CD4-positive, alpha-beta T cell treated with Interleukin-15 for 1 hour (primary cell): ENCODE data around the gene TMEM61.

Experiments
- DNase-seq: peaks from one replicate; pipeline ENCODE4 v3.0.0-alpha.2; 2020

Gene TMEM61

GRCh38 chr1:54986025-54986424, 5.6 kb downstream of the TMEM61 start:
- no peak for DNase-seq

DNA sequence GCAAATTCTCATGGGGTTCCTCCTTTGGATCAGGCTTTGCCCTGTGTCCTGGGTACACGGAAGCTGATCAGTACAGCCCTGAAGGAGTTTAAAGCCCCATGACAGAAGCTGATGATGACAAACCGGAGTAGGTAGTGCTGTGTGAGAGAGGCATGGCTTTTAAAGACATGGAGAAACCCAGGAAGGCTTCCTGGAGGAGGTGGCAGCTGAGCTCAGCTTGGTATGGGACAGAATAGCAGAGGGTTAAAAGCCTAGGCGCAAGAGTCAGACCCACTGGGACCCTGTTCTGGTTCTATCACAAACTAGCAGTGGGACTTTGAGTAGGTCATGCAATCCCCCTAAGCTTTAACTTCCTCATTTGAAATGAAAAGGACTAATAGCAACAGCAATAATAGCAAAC, 6.1 kb downstream of the TMEM61 start:
- no peak for DNase-seq

DNA sequence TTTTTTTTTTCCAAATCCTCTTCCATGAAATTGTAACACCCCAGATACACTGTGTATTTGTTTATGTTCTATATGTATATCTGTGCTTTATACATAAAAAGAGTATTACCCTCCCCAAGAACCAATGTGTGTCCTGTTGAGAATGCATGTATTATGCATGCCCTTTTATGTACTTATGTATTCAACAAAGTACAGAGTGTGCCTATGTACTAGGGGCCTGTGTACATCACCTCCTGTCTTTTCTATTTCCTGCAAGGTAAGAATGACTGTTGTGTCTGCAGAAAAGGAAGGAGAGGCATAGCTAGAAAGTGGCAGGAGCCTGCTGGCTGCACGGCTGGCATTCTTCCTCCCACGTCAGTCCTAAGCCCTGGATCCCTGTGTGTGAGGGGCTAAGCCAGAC, 7.0 kb downstream of the TMEM61 start:
- no peak for DNase-seq

- DNase-seq: no peak
Observed at GRCh38 chr1:54987919-54988705, 7.7 kb downstream of the TMEM61 start.

DNA sequence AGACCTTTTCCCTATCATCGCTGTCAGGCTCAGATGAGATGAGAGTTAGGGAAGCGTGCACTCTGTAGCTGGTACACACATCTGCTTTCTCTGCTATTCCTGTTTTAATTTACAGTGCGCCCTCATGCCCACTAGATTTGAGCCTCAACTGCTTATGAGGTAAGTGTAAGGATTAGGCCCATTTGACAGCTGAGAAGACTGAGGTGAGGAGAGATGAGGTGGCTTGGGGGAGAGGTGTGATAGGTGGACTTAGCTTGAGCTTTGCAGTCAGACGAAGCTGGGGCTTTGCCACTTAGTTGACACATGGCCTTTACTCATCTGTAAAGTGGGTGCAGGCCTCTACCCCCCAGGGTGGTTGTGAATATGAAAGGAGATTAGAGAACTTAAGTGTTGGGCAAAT, 8.5 kb downstream of the TMEM61 start:
- no peak for DNase-seq

- DNase-seq: no peak
Observed at GRCh38 chr1:54989473-54989872, 9.0 kb downstream of the TMEM61 start.

DNA sequence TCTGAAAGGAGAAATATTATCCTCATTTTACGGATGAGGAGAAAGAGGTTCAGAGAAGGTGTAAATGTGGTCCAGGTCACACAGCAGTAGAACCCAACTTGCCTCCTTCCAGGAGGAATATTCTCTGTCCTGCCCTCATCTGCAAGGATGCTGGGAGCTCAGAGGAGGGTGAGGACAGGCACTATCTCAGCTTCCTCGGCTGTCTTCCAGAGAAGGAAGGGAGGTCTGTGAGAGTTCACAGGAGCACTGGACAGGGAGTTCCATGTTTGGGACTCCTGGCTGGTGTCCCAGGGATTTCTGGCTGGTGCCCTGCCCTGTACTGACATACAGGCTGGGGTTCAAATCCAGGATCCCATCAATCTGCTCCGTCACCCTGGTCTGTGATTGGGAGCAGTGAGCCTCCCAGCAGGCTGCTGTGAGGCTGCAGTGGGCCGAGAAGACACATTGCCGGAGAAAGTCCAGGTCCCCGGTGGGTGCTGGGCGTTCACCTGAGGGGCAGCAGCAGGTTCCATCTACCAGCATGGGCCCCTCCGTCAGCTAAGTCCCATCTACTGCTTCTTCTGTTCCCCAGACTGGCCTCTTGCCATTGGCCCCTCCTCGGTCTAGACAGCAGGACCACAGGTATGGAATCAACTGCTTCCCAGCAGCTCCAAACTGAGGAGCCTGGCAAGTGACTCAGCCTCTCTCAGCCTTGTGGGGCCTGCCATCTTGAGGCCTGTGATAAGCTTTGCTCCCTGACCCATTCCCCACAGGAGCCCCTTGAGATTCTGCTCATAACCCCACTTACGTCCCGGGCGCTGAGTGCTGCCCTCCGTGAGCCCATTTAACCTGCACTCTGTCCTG, 9.8 kb downstream of the TMEM61 start:
- DNase-seq: no peak

DNA sequence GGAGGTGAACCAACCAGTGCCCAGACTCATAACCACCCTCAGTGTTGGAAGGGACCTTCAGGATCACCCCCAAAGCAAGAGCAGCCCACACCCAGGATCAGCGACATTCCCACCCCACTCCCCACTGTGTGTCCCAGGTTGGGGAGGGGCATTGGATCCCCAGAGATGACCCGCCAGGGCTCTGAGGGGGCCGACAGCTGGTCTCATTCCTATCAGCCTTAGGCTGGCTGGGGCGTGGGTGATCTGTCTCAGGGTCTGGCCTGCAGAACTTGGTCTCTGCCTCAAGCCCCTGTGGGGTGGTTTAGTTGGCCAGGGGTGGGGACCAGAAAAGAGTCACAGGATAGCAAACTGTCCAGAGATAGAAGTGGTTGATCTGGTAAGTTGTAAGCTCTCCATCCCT, 10.5 kb downstream of the TMEM61 start:
- DNase-seq: no peak

DNA sequence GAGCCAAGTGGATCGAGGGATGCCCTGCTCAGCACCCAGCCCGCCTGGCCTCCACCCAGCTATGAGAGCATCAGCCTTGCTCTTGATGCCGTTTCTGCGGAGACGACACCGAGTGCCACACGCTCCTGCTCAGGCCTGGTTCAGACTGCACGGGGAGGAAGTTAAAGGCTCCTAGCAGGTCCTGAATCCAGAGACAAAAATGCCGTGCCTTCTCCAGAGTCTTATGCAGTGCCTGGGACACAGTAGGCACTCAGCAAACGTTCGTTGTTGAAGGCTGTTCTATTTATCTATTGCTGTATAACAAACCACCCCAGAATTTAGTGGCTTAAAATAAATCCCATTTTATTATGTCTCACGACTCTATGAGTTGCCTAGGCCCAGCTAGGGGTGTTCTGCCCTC, 11.5 kb downstream of the TMEM61 start:
- DNase-seq: no peak

DNA sequence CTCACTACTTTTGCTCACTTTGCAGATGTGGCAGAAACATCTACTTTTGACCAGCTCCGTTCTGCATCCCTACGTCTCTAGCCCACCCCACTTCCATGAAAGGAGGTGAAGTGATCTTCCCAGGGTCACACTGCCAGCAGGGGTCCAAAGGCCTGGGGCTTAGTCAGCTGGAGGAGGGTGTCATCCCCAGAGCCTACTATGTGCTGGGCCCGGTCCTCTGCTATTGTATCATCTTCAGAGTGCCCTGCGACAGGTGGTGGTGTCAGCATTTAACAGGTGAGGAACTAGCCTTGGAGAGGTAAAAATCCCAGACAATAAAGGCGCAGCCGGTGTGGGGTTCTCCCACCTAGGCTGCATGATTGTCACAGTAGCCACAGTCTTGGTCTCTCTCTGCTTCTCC, 12.7 kb downstream of the TMEM61 start:
- no peak for DNase-seq

DNA sequence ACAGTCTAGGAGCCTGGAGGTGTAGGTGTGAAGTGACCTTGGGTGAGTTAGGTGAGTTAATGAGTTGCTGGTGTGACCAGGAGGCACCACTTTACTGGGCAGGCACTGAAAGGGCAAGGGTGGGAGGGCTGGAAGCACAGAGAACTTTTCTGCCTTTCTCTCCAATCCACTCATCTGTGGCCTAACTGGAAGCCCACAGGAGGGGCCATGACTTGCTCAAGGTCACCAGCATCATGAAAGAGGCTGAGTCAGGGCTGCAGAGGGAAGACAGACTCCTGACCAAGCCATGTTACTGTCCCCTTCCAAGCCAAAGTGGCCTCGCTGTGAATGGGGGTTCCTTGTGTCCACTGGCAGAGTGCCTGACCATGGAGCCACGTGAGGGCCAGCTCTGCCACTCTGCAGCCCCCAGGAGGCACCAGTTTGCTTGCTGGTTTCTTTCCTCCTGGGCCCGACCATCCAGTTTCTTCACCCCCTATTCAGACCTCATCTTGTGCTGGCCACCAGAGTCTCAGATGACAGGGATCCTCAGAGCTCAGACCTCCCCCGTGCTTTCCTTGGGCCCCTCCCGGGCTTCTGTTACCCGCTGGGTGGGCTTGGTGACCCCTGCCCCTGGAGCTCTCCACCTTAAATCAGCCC, 14.0 kb downstream of the TMEM61 start:
- DNase-seq: no peak

DNA sequence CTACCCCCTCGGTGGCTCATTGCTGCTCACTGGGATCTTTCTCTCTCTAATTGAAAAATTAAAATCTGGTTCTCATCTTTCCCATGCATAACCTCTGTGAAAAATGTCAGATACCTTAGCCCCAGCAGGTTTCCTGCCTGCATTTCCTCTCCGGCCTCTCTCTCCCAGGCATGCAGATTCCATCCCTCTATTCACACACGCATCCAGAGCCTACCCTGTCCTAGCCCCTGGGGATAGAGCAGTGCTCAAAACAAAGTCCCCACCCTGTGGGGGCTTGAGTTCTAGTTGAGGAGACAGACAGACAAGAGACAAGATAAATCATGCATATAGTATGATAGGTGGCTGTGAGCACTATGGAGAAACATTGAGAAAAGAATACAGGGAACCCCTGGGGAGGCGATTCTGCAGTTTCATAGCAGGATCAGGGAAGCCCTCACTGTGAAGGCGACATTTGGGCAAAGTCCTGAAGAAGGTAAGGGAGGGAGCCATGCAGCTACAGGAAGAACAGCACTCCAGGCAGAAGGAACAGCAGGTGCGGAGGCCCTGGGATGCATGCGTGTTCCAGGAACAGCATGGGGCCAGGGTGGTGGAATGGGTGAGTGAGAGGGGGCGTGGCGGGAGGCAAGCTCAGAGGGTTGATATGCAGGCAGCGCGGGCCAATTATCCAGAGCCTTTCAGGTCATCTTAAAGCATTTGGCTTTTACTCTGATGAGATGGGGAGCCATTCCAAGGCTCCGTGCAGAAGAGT, 14.8 kb downstream of the TMEM61 start:
- no peak for DNase-seq

- peak; percentile 40 for DNase-seq
Observed at GRCh38 chr1:54995835-54996234, 15.4 kb downstream of the TMEM61 start.

GRCh38 chr1:54996359-54996868, 16.0 kb downstream of the TMEM61 start:
- DNase-seq: peak; percentile 73

DNA sequence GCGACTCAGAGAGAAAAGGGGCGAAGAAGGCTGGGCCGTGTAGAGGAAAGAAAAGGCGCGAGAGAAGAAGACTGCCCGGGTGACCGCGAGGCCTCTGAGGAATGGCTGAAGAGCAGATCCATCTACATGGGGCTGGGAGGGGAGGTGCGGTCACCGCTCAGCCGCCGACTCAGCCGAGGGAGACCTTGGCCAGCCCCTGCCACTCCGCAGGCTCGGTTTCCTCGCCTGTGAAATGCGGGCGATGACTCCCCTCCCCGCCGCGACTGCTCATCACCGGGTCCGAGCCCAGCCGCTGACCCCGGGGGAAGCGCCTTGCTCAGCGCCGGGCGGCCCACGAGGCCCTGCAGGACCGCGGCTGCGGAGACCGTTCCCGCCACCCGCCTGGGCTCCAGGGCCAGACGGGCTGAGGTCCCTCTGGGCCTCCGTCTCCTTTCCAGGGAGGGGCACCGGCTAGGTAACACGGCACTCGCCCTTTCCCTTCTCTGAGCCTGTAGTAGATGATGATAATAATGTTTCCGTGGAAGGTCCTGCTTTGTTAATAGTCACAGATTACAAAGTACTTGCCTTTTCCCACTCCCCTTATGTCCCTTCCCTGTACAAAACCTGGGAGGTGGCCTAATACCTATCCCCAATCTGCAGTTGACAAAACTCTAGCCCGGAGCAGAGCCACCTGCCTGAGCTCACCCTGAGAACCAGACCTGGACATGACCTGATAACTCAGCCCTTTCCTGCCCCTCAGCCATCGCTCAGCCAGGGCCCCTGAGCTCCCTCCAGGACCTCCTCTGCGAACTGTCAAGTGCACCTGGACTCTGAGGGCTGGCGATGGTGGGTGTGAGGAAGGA, 16.7 kb downstream of the TMEM61 start:
- no peak for DNase-seq

GRCh38 chr1:54997711-54997986, 17.2 kb downstream of the TMEM61 start:
- no peak for DNase-seq

DNA sequence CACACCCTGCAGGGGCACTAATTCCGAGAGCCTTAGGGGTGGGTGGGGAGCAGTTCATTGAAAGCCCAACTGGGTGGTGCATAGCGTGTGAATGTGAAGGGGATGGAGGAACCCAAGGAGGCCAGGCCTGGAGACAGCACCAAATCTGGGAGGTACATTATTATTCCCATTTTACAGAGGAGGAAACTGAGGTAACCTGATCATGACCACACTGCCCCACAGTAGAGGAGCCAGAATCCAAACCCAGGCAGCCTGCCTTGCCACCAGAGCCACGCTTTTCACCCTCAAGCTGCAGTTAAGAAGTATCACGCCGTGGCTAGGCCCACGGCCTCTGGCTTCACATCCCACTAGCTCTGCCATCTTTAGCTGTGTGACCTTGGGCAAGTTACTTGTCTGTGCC, 17.7 kb downstream of the TMEM61 start:
- DNase-seq: no peak

DNA sequence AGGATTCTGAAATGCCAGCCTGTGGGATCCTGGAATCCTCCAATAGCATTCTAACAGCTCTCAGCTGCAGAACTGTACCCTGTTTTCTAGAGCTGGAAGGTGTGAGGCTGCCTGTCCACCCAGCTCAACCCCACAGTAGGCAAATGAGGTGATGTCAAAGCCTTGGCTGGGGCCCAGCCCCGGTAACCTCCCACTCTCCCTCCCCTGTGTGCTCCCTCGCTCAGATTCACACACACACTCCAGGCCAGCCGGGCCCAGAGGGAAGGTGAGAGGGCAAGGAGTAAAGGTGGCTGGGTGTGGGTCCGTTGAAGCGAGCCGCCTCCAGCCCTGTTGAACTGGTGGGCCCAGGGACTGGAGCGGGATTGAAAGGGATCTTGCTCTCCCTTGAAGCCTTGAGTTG, 18.2 kb downstream of the TMEM61 start, which contains the start of gene BSND:
Gene BSND, plus strand, starts transcription at position 257 of the 400 bp plus-strand sequence. CDS start 254 bp downstream, outside the sequence.
- DNase-seq: no peak

DNA sequence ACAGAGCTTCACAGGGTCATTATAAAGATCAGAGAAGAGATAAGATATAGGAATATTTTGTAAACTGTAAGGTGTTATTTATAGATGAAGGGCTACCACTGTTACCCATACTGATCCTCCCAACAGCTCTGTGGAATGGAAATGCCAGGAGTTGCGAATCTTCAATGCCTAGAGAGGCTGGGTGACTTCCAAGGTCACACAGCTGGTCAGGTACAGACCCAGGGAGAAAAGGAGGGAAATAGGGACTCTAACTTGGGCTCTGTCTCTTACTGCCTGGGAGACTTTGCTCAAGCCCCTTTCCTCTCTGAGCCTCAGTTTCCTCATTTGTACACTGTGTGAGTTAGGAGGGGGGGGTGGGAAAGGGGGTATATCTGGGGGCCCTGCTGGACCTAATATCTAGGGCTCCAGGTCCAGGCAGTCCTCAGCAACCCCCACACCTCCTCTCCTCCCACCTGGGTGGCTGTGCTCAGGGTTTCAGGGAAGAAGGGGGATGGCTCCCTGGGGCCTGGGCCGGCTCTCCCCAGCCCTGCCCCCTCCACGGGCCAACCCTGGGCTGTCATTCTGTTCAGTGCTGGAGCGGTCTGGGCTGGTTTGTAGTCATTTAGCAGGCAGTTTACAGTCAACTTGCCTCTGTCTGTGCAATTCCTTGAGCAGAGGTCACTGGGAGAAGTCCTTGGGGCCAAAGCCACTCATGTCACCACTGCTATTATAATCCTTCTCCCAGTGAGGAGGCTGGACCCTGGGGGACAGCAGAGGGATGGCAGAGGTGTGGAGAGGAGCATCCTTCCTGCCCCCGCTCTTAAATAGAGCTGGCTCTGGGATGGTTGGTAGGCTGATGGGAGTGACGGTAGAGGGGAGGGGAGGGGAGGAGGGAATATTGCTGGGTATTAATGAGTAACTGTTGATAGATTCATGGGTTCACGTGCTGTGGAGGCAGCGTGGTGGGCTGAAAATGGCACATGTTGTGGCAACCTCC, 20.0 kb downstream of the TMEM61 start:
- DNase-seq: no peak

GRCh38 chr1:55001311-55001710, 20.9 kb downstream of the TMEM61 start:
- no peak for DNase-seq

DNA sequence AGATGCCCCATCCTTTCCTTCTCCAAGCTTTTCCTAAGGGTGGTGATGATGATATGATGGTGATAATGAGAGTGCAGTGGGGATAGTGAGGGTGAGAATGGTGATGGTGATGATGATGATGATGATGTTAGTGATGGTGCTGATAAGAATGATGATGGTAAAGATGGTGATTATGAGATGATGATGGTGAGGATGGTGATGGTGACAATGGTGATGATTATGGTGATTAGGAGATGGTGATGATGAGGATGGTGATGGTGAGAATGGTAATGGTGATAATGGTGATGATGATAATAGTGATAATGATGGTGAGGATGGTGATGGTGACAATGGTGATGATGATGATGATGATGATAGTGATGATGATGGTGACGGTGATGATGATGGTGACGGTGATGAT, 22.3 kb downstream of the TMEM61 start:
- DNase-seq: no peak
